RWPE2 (cell line): Measurements from ENCODE around the gene ROPN1L.

Source experiments
- ATAC-seq: fragments of 200-7000 bp; cut with Tn5 transposase; 3 replicates; pipeline ENCODE4 v1.9.1; 2021; ENCODE audit warnings: low read depth
- DNase-seq: peaks from one replicate; pipeline ENCODE4 v3.0.0-alpha.2; 2020; ENCODE audit warnings: low spot score
- H3K27ac ChIP-seq: fragments of 450-650 bp; 2 replicates; pipeline ENCODE4 v1.5.1; 2017; ENCODE audit warnings: mild to moderate bottlenecking; ENCODE audit not compliant: poor library complexity, severe bottlenecking
- H3K27me3 ChIP-seq: fragments of 250-450 bp; sonication (Bioruptor Pico); 2 replicates; pipeline ENCODE4 v1.5.1; 2021; ENCODE audit warnings: mild to moderate bottlenecking, moderate library complexity; ENCODE audit not compliant: insufficient read depth, poor library complexity, severe bottlenecking
- H3K36me3 ChIP-seq: fragments of 250-450 bp; sonication (Bioruptor Pico); 2 replicates; pipeline ENCODE4 v1.5.1; 2020; ENCODE audit warnings: low read depth, mild to moderate bottlenecking, moderate library complexity
- H3K4me1 ChIP-seq: fragments of 250-450 bp; sonication (Bioruptor Pico); 2 replicates; pipeline ENCODE4 v1.5.1; 2021; ENCODE audit warnings: mild to moderate bottlenecking, moderate library complexity; ENCODE audit not compliant: insufficient read depth, poor library complexity, severe bottlenecking
- H3K4me3 ChIP-seq: fragments of 250-450 bp; sonication (Bioruptor Pico); 2 replicates; pipeline ENCODE4 v1.5.1; 2021; ENCODE audit warnings: mild to moderate bottlenecking, moderate library complexity; ENCODE audit not compliant: severe bottlenecking
- H3K9me3 ChIP-seq: fragments of 250-450 bp; sonication (Bioruptor Pico); 2 replicates; pipeline ENCODE4 v1.5.1; 2021; ENCODE audit warnings: mild to moderate bottlenecking, moderate library complexity; ENCODE audit not compliant: severe bottlenecking
- CTCF ChIP-seq: fragments of 450-650 bp; IDR thresholded peaks from one replicate; pipeline ENCODE4 v1.5.1; 2017; ENCODE audit warnings: mild to moderate bottlenecking, moderate library complexity; ENCODE audit not compliant: poor library complexity, severe bottlenecking

ROPN1L gene

GRCh38 chr5:10400411-10400810, 41.3 kb upstream of the ROPN1L start:
- Histone ChIP-seq H3K36me3 (peaks cover 99% of the 10 kb centered on the region), H3K4me3 (no peak overlapping the region), H3K27me3 (no peaks in the 10 kb centered on the region), H3K9me3 (no peaks in the 10 kb centered on the region), H3K27ac (no peak overlapping the region), H3K4me1 (no peaks in the 10 kb centered on the region)
- DNase-seq (no peak), ATAC-seq (no peak)
- no peak for TF ChIP-seq CTCF

GRCh38 chr5:10400831-10401230, 40.8 kb upstream of the ROPN1L start:
- ATAC-seq = no peak
- H3K27me3 ChIP-seq = no peaks in the 10 kb centered on the region
- H3K4me1 ChIP-seq = no peaks in the 10 kb centered on the region
- no peak overlapping the region for H3K4me3 ChIP-seq
- peaks cover 99% of the 10 kb centered on the region for H3K36me3 ChIP-seq
- no peak for TF ChIP-seq CTCF
- no peaks in the 10 kb centered on the region for H3K9me3 ChIP-seq
- DNase-seq = no peak
- H3K27ac ChIP-seq = no peak overlapping the region

GRCh38 chr5:10401498-10401897, 40.2 kb upstream of the ROPN1L start:
- Histone ChIP-seq H3K27ac (no peak overlapping the region), H3K9me3 (no peaks in the 10 kb centered on the region), H3K4me1 (no peaks in the 10 kb centered on the region), H3K36me3 (peaks cover 99% of the 10 kb centered on the region), H3K27me3 (no peaks in the 10 kb centered on the region), H3K4me3 (no peak overlapping the region)
- no peak for TF ChIP-seq CTCF
- ATAC-seq (no peak), DNase-seq (no peak)

GRCh38 chr5:10403829-10404228, 37.9 kb upstream of the ROPN1L start:
- TF ChIP-seq CTCF = no peak
- Histone ChIP-seq H3K9me3 (no peaks in the 10 kb centered on the region), H3K4me1 (no peaks in the 10 kb centered on the region), H3K4me3 (no peak overlapping the region), H3K27me3 (no peaks in the 10 kb centered on the region), H3K27ac (no peak overlapping the region), H3K36me3 (peaks cover 99% of the 10 kb centered on the region)
- ATAC-seq = no peak
- no peak for DNase-seq

- no peaks in the 10 kb centered on the region for H3K27me3 ChIP-seq
- no peak for TF ChIP-seq CTCF
- no peaks in the 10 kb centered on the region for H3K9me3 ChIP-seq
- H3K27ac ChIP-seq = no peak overlapping the region
- DNase-seq (no peak), ATAC-seq (no peak)
- H3K4me3 ChIP-seq = no peak overlapping the region
- H3K4me1 ChIP-seq = no peaks in the 10 kb centered on the region
- H3K36me3 ChIP-seq = peaks cover 100% of the 10 kb centered on the region
These were observed 35.0 kb upstream of the ROPN1L start for GRCh38 chr5:10406651-10407050.
